ENCODE data around the gene DOCK10.

DOCK10 gene

GRCh38 chr2:225011585-225011984 lies 30.7 kb downstream of the DOCK10 start:
- ATAC-seq (no peak), DNase-seq (no peak)

DNA sequence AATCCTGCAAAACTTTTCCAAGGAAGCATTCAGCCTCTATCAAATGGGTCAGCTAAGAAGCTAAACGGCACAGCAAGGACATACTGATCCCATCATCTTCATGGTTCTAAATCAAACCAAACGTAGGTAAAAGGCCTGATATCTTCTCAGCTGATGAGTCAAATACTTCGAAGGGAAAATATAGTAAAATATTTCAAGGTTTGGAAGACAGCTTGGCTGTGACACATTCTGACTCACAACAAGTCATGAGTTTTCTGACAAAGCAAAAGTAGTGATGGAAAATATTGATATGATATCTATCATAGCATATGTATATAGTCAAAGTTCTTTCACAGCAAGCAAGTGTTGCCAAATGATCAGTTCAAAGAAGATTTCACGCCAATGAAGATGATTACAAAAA lies 31.5 kb downstream of the DOCK10 start:
- DNase-seq (no peak), ATAC-seq (peak; percentile 76)

- no peak for ATAC-seq
These were observed 32.5 kb downstream of the DOCK10 start for GRCh38 chr2:225009768-225010167.

GRCh38 chr2:225008935-225009334 lies 33.3 kb downstream of the DOCK10 start:
- no peak for ATAC-seq
- DNase-seq = no peak

More at GRCh38 chr2:225009768-225010167, 32.5 kb downstream of the DOCK10 start:
- DNase-seq = no peak

- no peak for ATAC-seq
These were observed 34.0 kb downstream of the DOCK10 start for GRCh38 chr2:225008179-225008856.

DNA sequence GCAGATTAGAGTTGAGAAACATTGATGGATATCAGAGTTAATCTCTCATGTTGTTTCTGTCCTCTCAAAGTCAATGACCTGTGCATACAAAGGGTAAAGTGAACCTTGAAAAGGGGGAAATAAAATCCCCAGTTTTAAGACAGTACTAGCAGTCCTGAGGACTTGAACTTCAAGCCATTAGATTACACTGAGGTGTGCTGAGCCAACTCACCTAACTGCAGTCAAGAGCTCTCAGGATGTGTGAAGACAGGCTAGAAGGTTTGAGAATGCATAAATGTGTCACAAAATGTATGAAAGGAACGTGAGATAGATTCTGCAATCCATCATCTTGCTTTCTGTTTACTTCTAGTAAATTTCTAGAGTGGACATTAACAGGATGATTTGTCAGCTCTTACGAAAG lies 35.5 kb downstream of the DOCK10 start:
- DNase-seq = no peak
- ATAC-seq = no peak

More at GRCh38 chr2:225008179-225008856, 34.0 kb downstream of the DOCK10 start:
- no peak for DNase-seq

- ATAC-seq = no peak
- no peak for DNase-seq
These were observed 37.7 kb downstream of the DOCK10 start for GRCh38 chr2:225004597-225004996.

DNA sequence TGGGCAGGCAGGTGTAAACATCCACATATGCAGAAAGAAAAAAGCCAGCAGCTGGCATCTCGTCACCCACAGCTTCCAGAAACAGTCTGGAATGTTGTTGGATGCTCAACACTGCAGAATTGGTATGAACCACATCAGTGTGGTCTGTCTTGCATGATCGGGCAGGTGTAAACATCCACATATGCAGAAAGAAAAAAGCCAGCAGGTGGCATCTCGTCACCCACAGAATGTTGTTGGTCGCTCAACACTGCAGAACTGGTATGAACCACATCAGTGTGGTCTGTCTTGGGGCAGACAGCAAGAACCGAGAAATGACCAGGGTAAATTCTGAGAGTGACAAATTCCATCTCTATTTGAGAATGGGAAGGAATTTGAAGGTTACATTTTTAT lies 39.6 kb downstream of the DOCK10 start:
- DNase-seq (no peak), ATAC-seq (peak; percentile 79)

- peak; percentile 72 for DNase-seq
- peak; percentile 76 for ATAC-seq
These were observed 40.1 kb downstream of the DOCK10 start for GRCh38 chr2:225002039-225002655.

GRCh38 chr2:224999754-225000153 lies 42.5 kb downstream of the DOCK10 start:
- DNase-seq = no peak

DNA sequence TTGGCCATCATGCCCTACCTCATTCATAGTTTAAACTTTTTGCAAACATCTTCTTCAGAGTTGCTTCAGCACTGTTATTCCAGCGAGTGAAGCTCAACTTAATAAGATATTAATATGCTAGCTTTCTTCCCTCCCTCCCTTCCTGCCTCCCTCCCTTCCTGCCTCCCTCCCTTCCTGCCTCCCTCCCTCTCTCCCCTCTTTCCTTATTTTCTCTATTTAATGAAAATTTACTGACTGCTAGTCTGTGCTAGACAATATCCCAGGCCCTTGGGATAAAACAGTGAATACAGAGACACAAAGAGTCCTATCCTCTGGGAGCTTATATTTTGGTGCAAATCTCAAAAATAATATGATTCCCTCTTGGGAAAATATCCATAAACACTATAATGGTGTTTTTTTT lies 42.9 kb downstream of the DOCK10 start:
- DNase-seq (no peak), ATAC-seq (no peak)

More at GRCh38 chr2:224999754-225000153, 42.5 kb downstream of the DOCK10 start:
- no peak for ATAC-seq

DNA sequence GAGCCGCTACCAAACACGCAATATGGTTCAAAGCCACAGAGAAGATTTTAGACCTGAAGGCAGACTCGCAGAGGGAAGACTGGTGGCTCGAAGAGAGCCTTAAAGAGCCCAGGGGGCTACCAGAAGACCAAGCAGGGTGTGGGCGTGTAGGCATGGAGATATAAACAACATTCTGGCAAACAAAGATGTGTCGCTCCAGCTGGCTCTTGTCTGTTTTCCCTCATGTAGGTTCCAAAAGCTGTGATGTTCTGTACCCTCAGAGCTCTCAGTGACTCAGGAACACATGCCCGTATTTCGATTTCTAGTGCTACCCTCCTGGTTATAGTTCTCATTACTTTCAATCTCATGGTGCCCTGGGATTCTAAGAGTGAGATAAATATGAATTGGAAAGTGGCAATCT lies 44.5 kb downstream of the DOCK10 start:
- no peak for DNase-seq
- no peak for ATAC-seq

- ATAC-seq = no peak
- no peak for DNase-seq
These were observed 46.8 kb downstream of the DOCK10 start for GRCh38 chr2:224995419-224995818.

DNA sequence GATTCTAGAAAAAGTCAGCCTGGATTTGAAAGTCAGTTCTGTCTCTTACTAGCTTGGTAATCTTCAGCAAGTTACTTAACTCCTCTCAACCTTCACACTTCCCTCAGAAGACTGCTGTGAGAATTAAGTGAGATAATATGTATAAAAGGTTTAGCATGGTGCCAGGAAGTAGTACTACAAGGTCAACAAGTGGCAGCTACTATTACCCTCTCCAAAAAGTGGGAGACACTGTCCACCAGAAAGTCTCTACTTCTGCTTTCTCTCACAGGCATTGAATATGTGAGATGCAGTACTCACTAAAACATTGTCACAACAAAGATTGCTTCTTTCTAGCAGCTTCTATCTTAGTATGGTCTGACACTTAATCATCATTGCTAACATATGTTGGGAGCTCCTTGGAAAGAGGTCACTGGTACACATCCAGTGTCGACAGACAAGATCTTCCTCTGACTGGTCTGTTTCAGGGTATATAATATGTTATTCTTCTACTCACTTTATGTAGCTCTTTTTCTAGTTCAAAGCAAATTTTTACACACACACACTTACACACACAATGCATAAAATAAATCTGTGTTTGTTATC lies 47.9 kb downstream of the DOCK10 start:
- ATAC-seq (no peak), DNase-seq (no peak)

- ATAC-seq (no peak), DNase-seq (no peak)
These were observed 51.6 kb downstream of the DOCK10 start for GRCh38 chr2:224990710-224991109.

DNA sequence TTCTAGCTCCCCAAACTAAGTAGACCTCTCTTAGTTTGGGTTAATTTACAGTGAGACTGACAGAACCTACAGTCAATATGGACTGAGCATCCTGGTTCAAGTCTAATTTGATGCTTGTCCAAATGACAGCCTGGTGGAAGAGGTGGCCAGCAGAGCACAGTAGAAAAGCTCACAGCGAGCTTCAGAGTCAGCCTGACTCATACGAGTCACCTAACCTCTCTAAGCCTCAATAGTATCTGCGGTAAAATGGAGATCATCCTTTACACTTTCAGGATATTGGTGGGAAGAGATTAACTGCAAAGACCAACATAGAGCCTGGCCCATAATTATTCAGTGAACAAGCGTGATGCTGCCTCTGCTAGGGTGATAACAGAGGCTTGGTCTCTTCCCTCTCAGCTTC lies 54.5 kb downstream of the DOCK10 start:
- DNase-seq = no peak
- ATAC-seq = peak; percentile 81

DNA sequence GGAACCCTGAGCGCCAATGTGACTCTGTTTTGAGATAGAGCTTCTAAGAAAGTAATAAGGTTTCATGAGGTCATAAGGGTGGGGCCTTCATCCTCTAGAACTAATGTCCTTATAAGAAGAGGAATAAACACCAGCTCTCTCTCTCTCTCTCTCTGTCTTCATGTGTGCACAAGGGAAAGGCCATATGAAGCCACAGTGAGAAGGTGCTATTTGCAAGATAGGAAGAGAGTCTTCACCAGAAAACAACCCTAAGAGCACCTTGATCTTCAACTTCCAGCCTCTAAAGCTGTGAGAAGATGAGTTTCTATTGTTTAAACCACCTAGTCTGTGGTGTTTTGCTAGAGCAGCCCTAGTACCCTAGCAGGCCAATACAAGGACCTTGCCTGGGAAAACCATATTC lies 55.8 kb downstream of the DOCK10 start:
- peak; percentile 26 for ATAC-seq
- no peak for DNase-seq

GRCh38 chr2:224984637-224985036 lies 57.6 kb downstream of the DOCK10 start:
- ATAC-seq = peak; percentile 56
- DNase-seq = no peak

DNA sequence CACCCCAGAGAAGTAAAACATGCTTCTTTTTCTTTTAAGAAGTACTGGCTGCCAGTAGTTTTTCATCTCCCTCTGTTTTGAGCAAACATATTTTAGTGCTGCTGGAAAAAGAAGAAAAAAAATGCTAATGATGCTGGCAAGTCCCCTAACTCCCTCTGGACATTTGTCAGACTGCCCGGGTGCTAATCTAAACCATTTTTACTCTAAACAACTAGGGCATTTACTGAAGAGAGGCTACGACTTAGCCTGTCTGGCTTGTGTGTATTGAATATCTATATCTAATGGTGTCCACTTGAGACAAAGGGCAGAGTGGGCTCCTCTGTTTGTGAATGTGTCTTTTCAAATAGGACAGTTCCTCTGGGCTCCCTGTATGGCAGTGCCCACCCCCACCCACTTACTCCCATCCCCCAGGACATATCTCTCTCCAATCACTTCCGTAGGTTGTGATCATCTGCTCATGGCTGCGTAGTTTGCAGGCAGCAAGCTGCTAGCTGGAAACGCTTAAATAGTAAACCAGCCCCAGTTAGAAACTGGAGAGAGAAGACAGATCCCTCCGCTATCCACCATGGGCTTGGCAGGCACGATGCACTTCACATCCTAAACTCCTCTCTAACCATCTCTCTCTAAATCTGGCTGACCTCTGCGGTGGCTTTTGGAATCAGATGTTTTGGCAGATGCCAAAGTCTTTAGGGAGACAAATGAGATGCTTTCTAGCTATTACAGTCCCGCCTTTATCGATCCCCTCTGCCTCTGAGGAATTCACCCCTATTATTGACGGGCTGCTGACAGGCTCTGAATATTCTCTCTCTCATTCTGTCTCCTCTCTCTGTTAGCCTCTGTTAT lies 58.3 kb downstream of the DOCK10 start:
- ATAC-seq (no peak), DNase-seq (no peak)

GRCh38 chr2:224982910-224983711 lies 59.2 kb downstream of the DOCK10 start:
- no peak for ATAC-seq
- DNase-seq = peak; percentile 34

- DNase-seq (no peak), ATAC-seq (no peak)
These were observed 60.0 kb downstream of the DOCK10 start for GRCh38 chr2:224982226-224982625.

Measured in stimulated activated naive CD8-positive, alpha-beta T cell treated with anti-CD3 and anti-CD28 coated beads, Interleukin-15, Interleukin-2, amounts not matched to agents 100 U/mL and 50 U/mL, for 24 hours (primary cell).